Activated CD4-positive, alpha-beta T cell treated with anti-CD3 and anti-CD28 coated beads for 4 hours (primary cell): ENCODE results near the gene FAM174C.
A peak's percentile ranks its signal among the peaks of the same experiment; 100 is the strongest.
"Not testable (repeated sequence)": the region's sequence is repeated elsewhere in the genome, so short reads cannot be mapped to it uniquely, and the experiment has no call there.

Source experiments
- DNase-seq, 2 donors: peaks; one replicate each; pipeline ENCODE4 v3.0.0-alpha.2; 2020

FAM174C gene

GRCh38 chr19:1307320-1307719 is 32.0 kb downstream of the FAM174C start:
- DNase-seq = no peak

- no peak for DNase-seq
These were observed 32.5 kb downstream of the FAM174C start for GRCh38 chr19:1307755-1308303.

- DNase-seq = no peak
These were observed 33.4 kb downstream of the FAM174C start for GRCh38 chr19:1308718-1309117.

GRCh38 chr19:1309977-1310852 is 34.9 kb downstream of the FAM174C start:
- no peak for DNase-seq

- DNase-seq = no peak
These were observed 35.5 kb downstream of the FAM174C start for GRCh38 chr19:1310853-1311180.

- no peak for DNase-seq
These were observed 36.3 kb downstream of the FAM174C start for GRCh38 chr19:1311543-1312091.

GRCh38 chr19:1312767-1313694 is 37.7 kb downstream of the FAM174C start:
- DNase-seq = no peak

- no peak for DNase-seq
These were observed 38.6 kb downstream of the FAM174C start for GRCh38 chr19:1313695-1314613.

- peak; percentile 17 to 22 for DNase-seq
These were observed 40.3 kb downstream of the FAM174C start for GRCh38 chr19:1315470-1316166.

- DNase-seq = no peak
These were observed 41.1 kb downstream of the FAM174C start for GRCh38 chr19:1316466-1316865.

GRCh38 chr19:1317274-1318003 is 42.1 kb downstream of the FAM174C start:
- no peak for DNase-seq

GRCh38 chr19:1318678-1319471 is 43.5 kb downstream of the FAM174C start:
- no peak for DNase-seq

- DNase-seq = not testable (repeated sequence)
These were observed 44.9 kb downstream of the FAM174C start for GRCh38 chr19:1320282-1320650.

- no peak for DNase-seq
These were observed 46.2 kb downstream of the FAM174C start for GRCh38 chr19:1321539-1321938.

- no peak for DNase-seq
These were observed 47.1 kb downstream of the FAM174C start for GRCh38 chr19:1322198-1322981.

GRCh38 chr19:1324249-1324805 is 49.0 kb downstream of the FAM174C start:
- no peak for DNase-seq

- DNase-seq = peak in 1 of 2 donors; percentile 20
These were observed 49.7 kb downstream of the FAM174C start for GRCh38 chr19:1324806-1325567.
